GM12872 (cell line): ENCODE data around the gene CPVL.
A peak's percentile ranks its signal among the peaks of the same experiment; 100 is the strongest.

Experiments used
- CTCF ChIP-seq: IDR thresholded peaks from 3 replicates; pipeline ENCODE4 v1.5.1; 2011; ENCODE audit warnings: low read depth, mild to moderate bottlenecking, low read length, moderate library complexity; ENCODE audit not compliant: insufficient read depth

CPVL gene

GRCh38 chr7:29190349-29191045 lies 44.2 kb upstream of the CPVL start:
- TF ChIP-seq CTCF = no peak

GRCh38 chr7:29189743-29190201 lies 43.4 kb upstream of the CPVL start:
- peak; percentile 85 for TF ChIP-seq CTCF

- TF ChIP-seq CTCF = no peak
Observed at GRCh38 chr7:29185613-29186012, 39.3 kb upstream of the CPVL start.

- TF ChIP-seq CTCF = no peak
Observed at GRCh38 chr7:29184599-29184998, 38.3 kb upstream of the CPVL start.

GRCh38 chr7:29179115-29179514 lies 32.8 kb upstream of the CPVL start:
- TF ChIP-seq CTCF = no peak

GRCh38 chr7:29177963-29178600 lies 31.7 kb upstream of the CPVL start:
- TF ChIP-seq CTCF = no peak

- no peak for TF ChIP-seq CTCF
Observed at GRCh38 chr7:29173458-29173857, 27.1 kb upstream of the CPVL start.
